ENCODE results near the gene SHROOM2. TPM values are rescaled to one million over a fixed set of nuclear protein-coding genes. Genes with fewer than 3 reads are reported as not detected.

Gene SHROOM2
- polyA plus RNA-seq, 1 donor (not counting 4 experiments of a cell fraction or from before 2014, with no cell fraction given) = 3.3 TPM

GRCh38 chrX:9824554-9824953, 38.3 kb downstream of the SHROOM2 start:
- Histone ChIP-seq H3K27ac (ENCODE audit: control insufficient read depth, insufficient read depth, low read length) (no peak overlapping the region), H3K36me3 (ENCODE audit: control insufficient read depth in 2 of 2, extremely low read depth in 1 of 2, insufficient read depth in 2 of 2, low read length in 2 of 2) (no peaks in the 10 kb centered on the region), H3K79me2 (ENCODE audit: control insufficient read depth, insufficient read depth, low read length) (no peaks in the 10 kb centered on the region), H3K4me3 (ENCODE audit: control insufficient read depth in 2 of 3, extremely low read depth in 1 of 3, insufficient read depth in 2 of 3, low read depth in 1 of 3, low read length in 3 of 3) (no peak overlapping the region), H4K20me1 (ENCODE audit: control insufficient read depth, extremely low read depth, insufficient read depth, low read length) (no peaks in the 10 kb centered on the region), H3K9ac (ENCODE audit: control insufficient read depth, extremely low read depth, insufficient read depth, low read length) (no peak overlapping the region), H3K4me2 (ENCODE audit: control insufficient read depth, extremely low read depth, insufficient read depth, low read depth, low read length) (no peak overlapping the region), H2AFZ (ENCODE audit: control insufficient read depth, low read length) (no peak overlapping the region), H3K9me1 (ENCODE audit: control insufficient read depth, extremely low read depth, insufficient read depth, low read length) (no peaks in the 10 kb centered on the region), H3K27me3 (ENCODE audit: control insufficient read depth, extremely low read depth, insufficient read depth, low read length) (no peaks in the 10 kb centered on the region), H3K9me3 (ENCODE audit: control insufficient read depth, low read depth, low read length) (no peaks in the 10 kb centered on the region), H3K4me1 (ENCODE audit: control insufficient read depth, extremely low read depth, insufficient read depth, low read length) (peaks cover 4% of the 10 kb centered on the region)
- no peak for FAIRE-seq
- dilution Hi-C loops (cut with MboI; ENCODE audit: extremely low pct_ligation_motif_present, low sequenced_read_pairs) = no loop called here
- TF ChIP-seq, protein P1, sequence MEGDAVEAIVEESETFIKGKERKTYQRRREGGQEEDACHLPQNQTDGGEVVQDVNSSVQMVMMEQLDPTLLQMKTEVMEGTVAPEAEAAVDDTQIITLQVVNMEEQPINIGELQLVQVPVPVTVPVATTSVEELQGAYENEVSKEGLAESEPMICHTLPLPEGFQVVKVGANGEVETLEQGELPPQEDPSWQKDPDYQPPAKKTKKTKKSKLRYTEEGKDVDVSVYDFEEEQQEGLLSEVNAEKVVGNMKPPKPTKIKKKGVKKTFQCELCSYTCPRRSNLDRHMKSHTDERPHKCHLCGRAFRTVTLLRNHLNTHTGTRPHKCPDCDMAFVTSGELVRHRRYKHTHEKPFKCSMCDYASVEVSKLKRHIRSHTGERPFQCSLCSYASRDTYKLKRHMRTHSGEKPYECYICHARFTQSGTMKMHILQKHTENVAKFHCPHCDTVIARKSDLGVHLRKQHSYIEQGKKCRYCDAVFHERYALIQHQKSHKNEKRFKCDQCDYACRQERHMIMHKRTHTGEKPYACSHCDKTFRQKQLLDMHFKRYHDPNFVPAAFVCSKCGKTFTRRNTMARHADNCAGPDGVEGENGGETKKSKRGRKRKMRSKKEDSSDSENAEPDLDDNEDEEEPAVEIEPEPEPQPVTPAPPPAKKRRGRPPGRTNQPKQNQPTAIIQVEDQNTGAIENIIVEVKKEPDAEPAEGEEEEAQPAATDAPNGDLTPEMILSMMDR (optimal IDR thresholded peaks at IDR 0.05 in 1 of 3, IDR thresholded peaks at IDR 0.05 in 1 of 3, conservative IDR thresholded peaks at IDR 0.05 in 1 of 3; ENCODE audit: extremely low read depth in 1 of 3, insufficient read depth in 2 of 3, low read length in 3 of 3) = no peak
- no peak for TF ChIP-seq EZH2 (IDR thresholded peaks at IDR 0.05; ENCODE audit: low read length)
- no peak for DNase-seq (ENCODE audit: low read depth, low spot score)

DNA sequence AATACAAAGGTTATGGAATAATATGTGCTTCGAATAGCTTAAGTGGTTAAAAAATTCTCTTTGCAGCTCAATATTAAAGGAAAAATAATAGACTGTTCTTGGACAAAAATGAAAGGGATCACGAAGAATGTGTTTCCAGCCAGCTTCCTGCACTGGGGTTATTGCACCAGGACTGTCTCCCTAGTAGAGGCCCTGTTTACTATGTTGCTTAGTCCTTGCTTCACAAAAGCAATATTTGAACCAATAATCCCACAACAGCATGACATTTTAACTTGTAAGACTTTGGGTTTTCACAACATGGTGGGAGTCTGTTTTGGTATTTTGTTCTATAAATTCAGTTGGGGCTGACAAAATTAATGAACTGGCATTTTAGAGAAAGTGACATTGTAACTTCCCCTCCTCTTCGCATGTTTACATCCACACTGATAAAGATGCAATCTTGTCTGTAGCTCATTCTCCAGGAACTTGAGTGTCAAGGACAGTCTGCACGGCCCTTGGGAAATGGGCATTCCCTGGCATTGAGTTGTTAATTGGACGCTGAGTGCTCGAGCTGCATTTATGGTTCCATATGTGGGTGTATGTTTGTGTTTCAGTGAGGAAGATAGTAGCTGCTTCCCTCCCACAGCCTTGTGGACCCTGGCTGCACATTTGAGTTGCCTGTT, 39.0 kb downstream of the SHROOM2 start:
- no peak overlapping the region for H2AFZ ChIP-seq (ENCODE audit: control insufficient read depth, low read length)
- H3K27me3 ChIP-seq (ENCODE audit: control insufficient read depth, extremely low read depth, insufficient read depth, low read length) = no peaks in the 10 kb centered on the region
- no peak overlapping the region for H3K27ac ChIP-seq (ENCODE audit: control insufficient read depth, insufficient read depth, low read length)
- H3K4me1 ChIP-seq (ENCODE audit: control insufficient read depth, extremely low read depth, insufficient read depth, low read length) = peaks cover 10% of the 10 kb centered on the region
- dilution Hi-C loops (cut with MboI; ENCODE audit: extremely low pct_ligation_motif_present, low sequenced_read_pairs) = no loop called here
- no peaks in the 10 kb centered on the region for H4K20me1 ChIP-seq (ENCODE audit: control insufficient read depth, extremely low read depth, insufficient read depth, low read length)
- no peak overlapping the region for H3K4me3 ChIP-seq (ENCODE audit: control insufficient read depth in 2 of 3, extremely low read depth in 1 of 3, insufficient read depth in 2 of 3, low read depth in 1 of 3, low read length in 3 of 3)
- DNase-seq (ENCODE audit: low read depth, low spot score) (no peak), FAIRE-seq (no peak)
- H3K9me3 ChIP-seq (ENCODE audit: control insufficient read depth, low read depth, low read length) = no peaks in the 10 kb centered on the region
- no peaks in the 10 kb centered on the region for H3K9me1 ChIP-seq (ENCODE audit: control insufficient read depth, extremely low read depth, insufficient read depth, low read length)
- H3K36me3 ChIP-seq (ENCODE audit: control insufficient read depth in 2 of 2, extremely low read depth in 1 of 2, insufficient read depth in 2 of 2, low read length in 2 of 2) = no peaks in the 10 kb centered on the region
- no peak overlapping the region for H3K9ac ChIP-seq (ENCODE audit: control insufficient read depth, extremely low read depth, insufficient read depth, low read length)
- H3K4me2 ChIP-seq (ENCODE audit: control insufficient read depth, extremely low read depth, insufficient read depth, low read depth, low read length) = no peak overlapping the region
- no peaks in the 10 kb centered on the region for H3K79me2 ChIP-seq (ENCODE audit: control insufficient read depth, insufficient read depth, low read length)
- no peak for TF ChIP-seq EZH2 (IDR thresholded peaks at IDR 0.05; ENCODE audit: low read length)
- TF ChIP-seq, protein P1 (optimal IDR thresholded peaks at IDR 0.05 in 1 of 3, IDR thresholded peaks at IDR 0.05 in 1 of 3, conservative IDR thresholded peaks at IDR 0.05 in 1 of 3; ENCODE audit: extremely low read depth in 1 of 3, insufficient read depth in 2 of 3, low read length in 3 of 3) = no peak

Data from keratinocyte (primary cell).